Right lung (tissue), 5 donors: ENCODE results near the gene ZNF691. TPM values are rescaled to one million over a fixed set of nuclear protein-coding genes. Genes with fewer than 3 reads are reported as not detected.
"Not testable (repeated sequence)": the region's sequence is repeated elsewhere in the genome, so short reads cannot be mapped to it uniquely, and the experiment has no call there.

Experiments
- DNase-seq, 2 donors: peaks; one replicate each; pipeline ENCODE4 v3.0.0-alpha.2; 2013
- polyA plus RNA-seq, 5 donors: library from polyadenylated mRNA; unstranded; fragments of 120-200 nt; gene quantifications; one replicate each; pipeline versions ENCODE4 v1.2.1 to v1.2.3, GENCODE V29; 2013; ENCODE audit warnings: inconsistent platforms in 1 of 5, low replicate concordance in 1 of 5; ENCODE audit not compliant: insufficient read length in 5 of 5, insufficient read depth in 1 of 5

ZNF691 gene
- polyA plus RNA-seq, 5 donors: 16.0 to 21.0 (median 17.7) TPM

- DNase-seq: not testable (repeated sequence)
Measured at GRCh38 chr1:42856554-42856953, 10.1 kb downstream of the ZNF691 start.

GRCh38 chr1:42859366-42859765 is 13.0 kb downstream of the ZNF691 start:
- DNase-seq: not testable (repeated sequence)

GRCh38 chr1:42860339-42861013 is 14.1 kb downstream of the ZNF691 start:
- DNase-seq: no peak

- no peak for DNase-seq
Measured at GRCh38 chr1:42861014-42861399, 14.6 kb downstream of the ZNF691 start.

- DNase-seq: no peak
Measured at GRCh38 chr1:42866549-42866948, 20.1 kb downstream of the ZNF691 start.

- not testable (repeated sequence) for DNase-seq
Measured at GRCh38 chr1:42868466-42868865, 22.1 kb downstream of the ZNF691 start.

GRCh38 chr1:42869254-42869653 is 22.8 kb downstream of the ZNF691 start:
- DNase-seq: not testable (repeated sequence)

GRCh38 chr1:42869751-42870150 is 23.3 kb downstream of the ZNF691 start:
- not testable (repeated sequence) for DNase-seq

- DNase-seq: not testable (repeated sequence)
Measured at GRCh38 chr1:42873108-42873507, 26.7 kb downstream of the ZNF691 start.

GRCh38 chr1:42873670-42874069 is 27.3 kb downstream of the ZNF691 start:
- no peak for DNase-seq

- no peak for DNase-seq
Measured at GRCh38 chr1:42876009-42876408, 29.6 kb downstream of the ZNF691 start.

GRCh38 chr1:42877380-42877779 is 31.0 kb downstream of the ZNF691 start:
- peak in 1 of 2 donors; percentile 19 for DNase-seq

GRCh38 chr1:42880384-42880783 is 34.0 kb downstream of the ZNF691 start:
- DNase-seq: no peak

- DNase-seq: no peak
Measured at GRCh38 chr1:42886046-42886739, 39.8 kb downstream of the ZNF691 start.

GRCh38 chr1:42886800-42887199 is 40.4 kb downstream of the ZNF691 start:
- no peak for DNase-seq

GRCh38 chr1:42887366-42887765 is 41.0 kb downstream of the ZNF691 start:
- DNase-seq: no peak

GRCh38 chr1:42888013-42888633 is 41.7 kb downstream of the ZNF691 start:
- no peak for DNase-seq

- DNase-seq: no peak
Measured at GRCh38 chr1:42889264-42889663, 42.9 kb downstream of the ZNF691 start.

- peak; percentile 35 to 37 for DNase-seq
Measured at GRCh38 chr1:42891465-42892138, 45.2 kb downstream of the ZNF691 start.

- DNase-seq: not testable (repeated sequence)
Measured at GRCh38 chr1:42899960-42900359, 53.5 kb downstream of the ZNF691 start.
